GM18508 (cell line): Measurements from ENCODE around the gene CYP1B1.
"Not testable (repeated sequence)": the region's sequence is repeated elsewhere in the genome, so short reads cannot be mapped to it uniquely, and the experiment has no call there.

Experiments used
- ATAC-seq: cut with Tn5 transposase; IDR thresholded peaks from one replicate; pipeline ENCODE4 v1.9.1; 2021; ENCODE audit warnings: moderate number of reproducible peaks; ENCODE audit not compliant: insufficient read depth, unreplicated experiment

CYP1B1 gene

DNA sequence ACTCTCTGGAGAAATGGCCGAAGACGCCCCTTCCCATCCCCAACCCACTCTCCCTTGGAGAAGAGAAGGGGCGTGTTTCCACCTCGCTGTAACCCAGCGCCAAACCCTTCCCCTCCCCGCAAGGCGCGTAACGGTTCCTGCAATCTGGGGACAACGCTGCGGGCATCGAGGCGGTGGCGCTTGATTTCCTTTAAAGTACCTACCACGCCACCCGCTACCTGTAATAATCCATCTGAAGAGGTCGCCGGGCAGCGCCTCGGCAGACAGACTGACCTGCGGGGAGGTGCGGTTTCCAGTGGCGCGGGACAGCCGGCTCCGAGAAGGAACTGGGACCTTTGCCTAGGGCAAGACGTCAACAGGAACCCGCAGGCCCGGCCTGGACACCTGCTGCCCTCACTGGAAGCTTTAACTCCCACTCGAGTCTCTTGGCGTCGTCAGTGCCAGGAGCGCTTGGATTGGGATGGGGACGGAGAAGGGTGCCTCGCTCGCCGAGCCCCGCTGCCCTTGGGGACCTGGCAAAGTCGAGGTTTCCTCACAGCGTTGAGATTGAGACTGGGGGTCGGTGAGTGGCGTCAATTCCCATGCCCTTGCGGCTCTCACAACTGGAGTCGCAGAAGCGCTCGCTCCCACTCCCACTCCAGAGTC lies at the start of gene CYP1B1:
Gene CYP1B1, minus strand, starts transcription at position 645 of the 645 bp plus-strand sequence. CDS start 763 bp downstream, outside the sequence.
- ATAC-seq = no peak

GRCh38 chr2:38125007-38125406 lies 49.1 kb upstream of the CYP1B1 start:
- ATAC-seq = no peak

DNA sequence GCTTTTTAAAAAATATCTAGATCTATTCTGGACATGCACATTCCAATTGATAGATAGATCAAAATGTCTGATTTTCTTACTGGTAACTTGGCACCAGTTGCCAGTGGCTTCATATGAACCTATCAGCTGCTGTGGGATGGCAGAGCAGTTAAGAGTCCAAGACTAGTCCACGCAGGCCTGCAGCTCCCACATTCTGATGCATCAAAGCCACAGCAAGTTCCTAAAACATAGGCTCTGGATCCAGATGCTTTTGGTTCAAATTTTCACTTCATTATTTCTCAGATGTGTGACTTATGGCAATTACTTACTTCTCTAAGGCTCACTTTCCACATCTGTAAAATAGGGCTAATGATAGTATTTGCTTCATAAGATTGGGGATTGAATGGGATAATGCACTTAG lies 48.0 kb upstream of the CYP1B1 start:
- no peak for ATAC-seq

GRCh38 chr2:38122344-38122743 lies 46.4 kb upstream of the CYP1B1 start:
- ATAC-seq = no peak

GRCh38 chr2:38121481-38121880 lies 45.5 kb upstream of the CYP1B1 start:
- ATAC-seq = no peak

DNA sequence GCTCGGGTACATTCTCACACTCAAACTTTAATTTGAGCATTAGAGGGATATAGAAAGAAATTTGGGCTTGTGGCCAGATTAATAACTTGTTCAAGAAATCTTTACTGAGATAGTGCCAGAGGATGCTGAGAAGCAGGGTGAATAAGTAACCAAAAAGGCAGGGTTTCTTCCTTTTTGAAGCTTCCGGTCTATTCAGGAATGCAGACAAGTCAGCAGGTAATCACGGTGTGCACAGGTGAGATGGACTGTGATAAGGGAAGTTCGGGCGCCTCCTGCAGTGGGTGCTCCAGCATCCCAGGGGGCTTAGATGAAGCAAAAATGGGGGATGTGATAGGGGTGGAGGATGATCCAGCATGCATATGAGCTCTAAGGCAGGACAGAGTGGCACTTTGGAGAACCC lies 44.9 kb upstream of the CYP1B1 start:
- ATAC-seq = no peak

GRCh38 chr2:38120264-38120592 lies 44.3 kb upstream of the CYP1B1 start:
- no peak for ATAC-seq

- no peak for ATAC-seq
Observed at GRCh38 chr2:38116762-38117161, 40.8 kb upstream of the CYP1B1 start.

GRCh38 chr2:38115216-38116032 lies 39.5 kb upstream of the CYP1B1 start:
- no peak for ATAC-seq

- ATAC-seq = no peak
Observed at GRCh38 chr2:38113981-38114708, 38.2 kb upstream of the CYP1B1 start.

DNA sequence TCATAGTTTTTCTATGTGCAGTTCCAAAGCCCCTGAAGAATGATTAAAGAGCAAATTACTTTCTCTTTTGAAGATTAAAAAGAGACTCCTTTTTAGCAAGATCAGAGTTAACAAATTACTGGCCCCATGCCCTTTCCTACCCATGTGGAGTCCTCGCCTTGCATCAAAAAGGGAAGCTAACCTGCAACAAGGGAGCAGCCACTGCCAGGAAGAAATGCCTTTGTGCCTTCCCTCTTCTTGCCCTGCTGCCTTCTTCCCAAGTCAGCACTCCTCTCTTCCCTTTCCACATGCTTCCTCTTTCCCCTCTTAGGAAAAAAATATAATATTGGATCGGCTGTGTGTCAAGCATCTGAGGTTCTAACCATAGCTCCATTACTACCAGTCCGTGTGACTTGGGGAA lies 37.1 kb upstream of the CYP1B1 start:
- no peak for ATAC-seq

DNA sequence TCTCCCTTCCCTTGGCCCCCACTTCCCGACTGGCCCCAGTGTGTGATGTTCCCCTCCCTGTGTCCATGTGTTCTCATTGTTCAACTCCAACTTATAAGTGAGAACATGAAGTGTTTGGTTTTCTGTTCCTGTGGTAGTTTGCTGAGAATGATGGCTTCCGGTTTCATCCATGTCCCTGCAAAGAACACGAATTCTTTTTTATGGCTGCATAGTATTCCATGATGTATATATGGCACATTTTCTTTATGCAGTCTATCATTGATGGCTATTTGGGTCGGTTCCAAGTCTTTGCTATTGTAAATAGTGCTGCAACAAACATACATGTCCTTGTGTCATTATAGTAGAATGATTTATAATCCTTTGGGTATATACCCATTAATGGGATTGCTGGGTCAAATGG lies 35.4 kb upstream of the CYP1B1 start:
- ATAC-seq = not testable (repeated sequence)

GRCh38 chr2:38109732-38110181 lies 33.8 kb upstream of the CYP1B1 start:
- peak; percentile 56 for ATAC-seq

- no peak for ATAC-seq
Observed at GRCh38 chr2:38108907-38109731, 33.2 kb upstream of the CYP1B1 start.

GRCh38 chr2:38107738-38108410 lies 31.9 kb upstream of the CYP1B1 start:
- ATAC-seq = no peak

GRCh38 chr2:38106405-38107094 lies 30.6 kb upstream of the CYP1B1 start:
- no peak for ATAC-seq

- ATAC-seq = no peak
Observed at GRCh38 chr2:38105922-38106321, 30.0 kb upstream of the CYP1B1 start.

DNA sequence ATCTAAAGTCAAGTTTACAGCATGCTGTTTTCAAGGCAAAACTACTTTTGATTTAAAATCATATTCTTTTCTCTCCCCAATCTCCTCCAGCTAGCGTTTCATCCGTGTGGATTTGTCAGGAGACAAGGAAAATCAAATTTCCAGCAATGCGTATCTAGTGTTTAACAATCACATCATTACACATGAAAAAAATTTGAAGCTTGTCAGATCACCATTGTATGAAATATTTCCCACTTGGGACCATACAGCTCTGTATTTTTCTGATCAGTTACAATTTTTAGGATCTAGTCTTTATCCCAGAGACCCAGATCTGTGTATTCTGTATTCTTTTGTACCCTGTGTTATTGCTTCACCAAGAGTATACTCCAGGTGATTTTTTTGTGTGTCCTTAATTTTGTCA lies 28.6 kb upstream of the CYP1B1 start:
- ATAC-seq = no peak

DNA sequence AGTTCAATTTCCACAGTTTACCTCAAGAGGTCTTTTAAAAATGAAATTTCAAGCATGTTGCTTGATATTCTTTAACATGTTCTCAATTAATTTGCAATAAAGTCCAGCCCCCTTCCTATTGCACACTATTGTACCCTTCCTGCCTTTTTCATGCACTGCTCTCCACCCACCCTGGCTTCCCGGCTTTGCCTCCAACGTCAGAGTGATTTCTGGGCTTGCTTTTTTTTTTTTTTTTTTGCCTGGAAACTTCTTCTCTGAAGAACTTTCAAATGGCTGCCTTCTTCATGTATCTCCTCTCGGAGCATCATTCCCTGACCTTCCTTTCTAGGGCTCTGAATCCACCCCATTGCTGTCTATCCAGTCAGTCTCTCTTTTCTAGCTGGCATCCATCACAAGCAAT lies 24.4 kb upstream of the CYP1B1 start:
- ATAC-seq = no peak
